ENCODE measurements around the gene ATL2. TPM values are rescaled to one million over a fixed set of nuclear protein-coding genes. Genes with fewer than 3 reads are reported as not detected.

The ATL2 gene
- total and polyA plus RNA-seq, 7 experiments from 2014 or later: 18.8 to 59.5 (median 49.0) TPM

DNA sequence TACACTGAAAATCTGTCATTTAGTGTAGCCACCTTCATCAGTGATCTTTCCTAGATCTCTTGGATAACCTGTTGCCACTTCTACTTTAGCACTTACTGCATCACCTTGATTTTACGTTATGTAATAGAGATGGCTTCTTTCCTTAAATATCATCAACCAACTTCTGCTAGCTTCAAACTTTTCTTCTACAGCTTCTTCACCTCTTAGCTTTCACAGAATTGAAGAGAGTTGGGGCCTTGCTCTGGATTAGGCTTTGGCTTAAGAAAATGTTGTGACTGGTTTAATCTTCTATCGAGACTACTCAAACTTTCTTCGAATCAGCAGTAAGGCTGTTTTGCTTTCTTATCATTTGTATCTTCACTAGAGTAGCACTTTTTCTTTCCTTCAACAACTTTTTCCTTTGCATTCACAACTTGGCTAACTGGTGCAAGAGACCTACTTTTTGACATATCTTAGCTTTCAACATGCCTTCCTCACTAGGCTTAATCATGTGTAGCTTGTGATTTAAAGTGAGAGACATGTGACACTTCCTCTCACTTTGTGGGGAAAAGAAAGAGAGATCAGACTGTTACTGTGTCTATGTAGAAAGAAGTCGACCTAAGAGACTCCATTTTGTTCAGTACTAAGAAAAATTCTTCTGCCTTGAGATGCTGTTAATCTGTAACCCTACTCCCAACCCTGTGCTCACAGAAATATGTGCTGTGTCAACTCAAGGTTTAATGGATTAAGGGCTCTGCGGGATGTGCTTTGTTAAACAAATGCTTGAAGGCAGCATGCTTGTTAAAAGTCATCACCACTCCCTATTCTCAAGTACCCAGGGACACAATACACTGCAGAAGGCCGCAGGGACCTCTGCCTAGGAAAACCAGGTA is 99.6 kb downstream of the ATL2 start:
- H3K27me3 Mint-ChIP-seq: peaks cover 0 to 6% (median 0%) of the 10 kb centered on the region in 5 donors
- Histone ChIP-seq H3K27me3 (ENCODE audit: control insufficient read depth in 2 of 2, insufficient read depth in 2 of 2, low read length in 2 of 2) (no peaks in the 10 kb centered on the region), H3K4me1 (ENCODE audit: control insufficient read depth in 2 of 2, insufficient read depth in 2 of 2, low read length in 2 of 2) (no peaks in the 10 kb centered on the region), H3K27ac (ENCODE audit: low read depth, low read length) (no peak overlapping the region), H3K4me3 (ENCODE audit: low read length) (no peak overlapping the region), H3K36me3 (ENCODE audit: control insufficient read depth in 2 of 3, insufficient read depth in 3 of 3, low read length in 3 of 3) (no peaks in the 10 kb centered on the region), H3K9me3 (ENCODE audit: control insufficient read depth in 2 of 3, low read length in 3 of 3) (no peaks in the 10 kb centered on the region)
- peaks cover 0 to 7% (median 0%) of the 10 kb centered on the region in 7 donors for H3K4me1 Mint-ChIP-seq
- intact Hi-C loops (cut with micrococcal nuclease): loop anchor here in 1 of 2 donors (10.0 kb wide), 1 partner anchor 883 kb away; no protein-coding TSS in a partner anchor
- DNase-seq (no peak), ATAC-seq (no peak)
- peak overlapping the region in 1 of 9 donors; percentile 19 for H3K27ac Mint-ChIP-seq
- peaks cover 0 to 2% (median 0%) of the 10 kb centered on the region in 11 donors for H3K9me3 Mint-ChIP-seq
- H3K4me3 Mint-ChIP-seq: no peak overlapping the region
- ChIA-PET CTCF (interaction anchor here (1.1 kb wide), 1 partner anchor 882 kb away, joined by 4 read pairs; no protein-coding TSS in a partner anchor), POLR2A (no interaction called here)
- H3K36me3 Mint-ChIP-seq: no peaks in the 10 kb centered on the region

DNA sequence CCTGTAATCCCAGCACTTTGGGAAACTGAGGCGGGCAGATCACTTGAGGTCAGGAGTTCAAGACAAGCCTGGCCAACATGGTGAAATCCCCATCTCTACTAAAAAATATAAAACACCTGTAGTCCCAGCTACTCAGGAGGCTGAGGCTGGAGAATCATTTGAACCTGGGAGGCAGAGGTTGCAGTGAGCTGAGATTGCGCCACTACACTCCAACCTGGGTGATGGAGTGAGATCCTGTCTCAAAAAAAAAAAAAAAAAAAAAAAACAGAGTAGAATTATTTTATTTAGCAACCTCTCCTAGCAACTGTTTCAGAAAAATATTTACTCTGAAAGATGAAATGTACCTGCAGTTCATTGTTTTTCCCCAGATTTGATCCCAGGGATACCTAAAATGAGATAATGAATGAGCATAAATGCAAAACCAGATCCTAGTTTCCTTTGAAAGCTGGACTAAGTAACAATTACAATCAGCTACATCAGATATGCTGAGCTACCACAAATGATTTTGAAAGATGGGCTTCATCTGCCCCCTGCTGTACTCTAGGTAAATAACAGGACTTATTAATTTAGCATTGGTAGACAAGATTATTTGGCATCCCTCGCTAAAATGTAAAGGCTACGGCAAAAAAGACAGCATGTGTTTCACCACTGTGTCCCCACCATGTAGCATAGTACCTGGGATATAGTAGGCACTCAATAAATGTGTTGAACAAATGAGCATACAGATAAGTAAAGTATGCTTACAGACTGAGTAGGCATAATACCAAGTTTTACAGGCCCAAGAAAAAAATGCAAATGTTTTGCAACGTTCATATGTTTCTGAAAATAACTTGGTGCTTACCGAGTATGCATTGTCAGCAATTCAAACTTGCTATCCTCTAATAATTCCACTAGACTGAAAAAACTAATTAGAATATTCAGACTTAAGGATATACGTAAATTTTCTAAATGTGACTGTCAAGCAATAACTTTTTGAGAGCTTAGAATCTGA is 102.5 kb downstream of the ATL2 start:
- H3K9me3 ChIP-seq (ENCODE audit: control insufficient read depth in 2 of 3, low read length in 3 of 3): no peaks in the 10 kb centered on the region
- H3K27ac ChIP-seq (ENCODE audit: low read depth, low read length): no peak overlapping the region
- H3K9me3 Mint-ChIP-seq: peaks cover 0 to 2% (median 0%) of the 10 kb centered on the region in 11 donors
- CTCF ChIA-PET: interaction anchor here (0.5 to 1.0 kb wide), 4 partner anchors 294 to 879 kb away, joined by 3 to 5 read pairs (median 3); no protein-coding TSS in a partner anchor
- no peaks in the 10 kb centered on the region for H3K4me1 ChIP-seq (ENCODE audit: control insufficient read depth in 2 of 2, insufficient read depth in 2 of 2, low read length in 2 of 2)
- H3K27ac Mint-ChIP-seq: peak overlapping the region in 1 of 9 donors; percentile 1
- intact Hi-C loops (cut with micrococcal nuclease): loop anchor here (1.0 to 10.0 kb wide), 5 partner anchors 160 to 880 kb away; partner anchors contain the start of gene CYP1B1 (in 1 of the 2)
- no peaks in the 10 kb centered on the region for H3K36me3 ChIP-seq (ENCODE audit: control insufficient read depth in 2 of 3, insufficient read depth in 3 of 3, low read length in 3 of 3)
- ATAC-seq (peak; percentile 77), DNase-seq (peak in 7 of 9 donors; percentile 17 to 44 (median 32))
- H3K27me3 Mint-ChIP-seq: peaks cover 0 to 5% (median 0%) of the 10 kb centered on the region in 5 donors
- H3K4me3 Mint-ChIP-seq: no peak overlapping the region
- H3K4me1 Mint-ChIP-seq: peaks cover 0 to 7% (median 0%) of the 10 kb centered on the region in 7 donors
- no peak overlapping the region for H3K4me3 ChIP-seq (ENCODE audit: low read length)
- no peaks in the 10 kb centered on the region for H3K36me3 Mint-ChIP-seq
- POLR2A ChIA-PET: no interaction called here
- H3K27me3 ChIP-seq (ENCODE audit: control insufficient read depth in 2 of 2, insufficient read depth in 2 of 2, low read length in 2 of 2): no peaks in the 10 kb centered on the region

DNA sequence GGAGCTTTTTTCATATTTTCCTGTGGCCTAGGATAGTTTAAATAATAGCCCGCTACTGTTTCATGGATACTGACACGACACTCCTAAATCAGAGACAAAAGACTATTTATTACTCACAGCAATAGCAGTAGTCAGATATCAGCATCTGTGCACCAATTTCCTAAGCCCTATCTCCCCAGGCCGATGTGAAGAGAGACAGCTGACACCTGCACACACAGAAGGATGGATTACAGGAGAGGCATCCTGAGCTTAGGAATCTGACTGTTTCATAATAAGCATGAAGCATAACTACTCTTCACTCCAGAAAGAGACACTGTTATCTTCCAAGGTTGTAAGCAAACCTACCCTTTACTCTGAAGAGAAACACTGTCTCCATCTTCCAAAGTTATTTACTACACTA is 105.4 kb downstream of the ATL2 start:
- Mint-ChIP-seq H3K9me3 (peaks cover 0 to 7% (median 0%) of the 10 kb centered on the region in 11 donors), H3K4me3 (no peak overlapping the region), H3K27me3 (peaks cover 0 to 4% (median 0%) of the 10 kb centered on the region in 5 donors), H3K36me3 (peaks cover 0 to 2% (median 0%) of the 10 kb centered on the region in 5 donors), H3K27ac (no peak overlapping the region), H3K4me1 (peaks cover 0 to 4% (median 0%) of the 10 kb centered on the region in 7 donors)
- CTCF ChIA-PET: no interaction called here
- H3K9me3 ChIP-seq (ENCODE audit: control insufficient read depth in 2 of 3, low read length in 3 of 3): no peaks in the 10 kb centered on the region
- H3K27me3 ChIP-seq (ENCODE audit: control insufficient read depth in 2 of 2, insufficient read depth in 2 of 2, low read length in 2 of 2): no peaks in the 10 kb centered on the region
- H3K4me3 ChIP-seq (ENCODE audit: low read length): no peak overlapping the region
- intact Hi-C loops (cut with micrococcal nuclease): loop anchor here in 1 of 2 donors (10.0 kb wide), 1 partner anchor 877 kb away; no protein-coding TSS in a partner anchor
- DNase-seq (no peak), ATAC-seq (no peak)
- POLR2A ChIA-PET: no interaction called here
- H3K27ac ChIP-seq (ENCODE audit: low read depth, low read length): no peak overlapping the region
- H3K36me3 ChIP-seq (ENCODE audit: control insufficient read depth in 2 of 3, insufficient read depth in 3 of 3, low read length in 3 of 3): no peaks in the 10 kb centered on the region
- no peaks in the 10 kb centered on the region for H3K4me1 ChIP-seq (ENCODE audit: control insufficient read depth in 2 of 2, insufficient read depth in 2 of 2, low read length in 2 of 2)

DNA sequence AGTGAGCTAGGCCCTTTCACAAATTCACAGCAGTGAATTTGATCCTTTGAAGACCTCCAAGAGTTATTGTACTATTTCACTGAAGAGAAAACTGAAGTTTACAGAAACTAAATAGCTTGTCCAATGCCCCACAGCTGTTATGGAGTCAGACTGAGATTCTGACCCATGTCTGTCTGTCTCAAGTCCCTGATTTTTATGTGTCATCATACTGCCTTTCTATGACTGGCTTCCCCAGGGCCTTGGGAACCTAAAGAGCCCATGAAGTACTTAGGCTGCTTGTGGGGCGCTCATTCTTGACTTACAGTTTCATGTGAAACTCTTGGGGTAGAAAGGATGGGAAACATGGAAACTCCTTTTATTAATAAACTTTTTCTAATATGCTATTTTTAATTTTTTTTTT is 107.7 kb downstream of the ATL2 start:
- H3K4me3 Mint-ChIP-seq: no peak overlapping the region
- H3K4me1 Mint-ChIP-seq: peaks cover 0 to 7% (median 0%) of the 10 kb centered on the region in 7 donors
- H3K36me3 ChIP-seq (ENCODE audit: control insufficient read depth in 2 of 3, insufficient read depth in 3 of 3, low read length in 3 of 3): no peaks in the 10 kb centered on the region
- no peak overlapping the region for H3K27ac ChIP-seq (ENCODE audit: low read depth, low read length)
- DNase-seq (no peak), ATAC-seq (no peak)
- ChIA-PET POLR2A (no interaction called here), CTCF (no interaction called here)
- H3K36me3 Mint-ChIP-seq: peaks cover 0 to 2% (median 0%) of the 10 kb centered on the region in 5 donors
- no peak overlapping the region for H3K27ac Mint-ChIP-seq
- no peaks in the 10 kb centered on the region for H3K9me3 ChIP-seq (ENCODE audit: control insufficient read depth in 2 of 3, low read length in 3 of 3)
- H3K27me3 Mint-ChIP-seq: peaks cover 0 to 4% (median 0%) of the 10 kb centered on the region in 5 donors
- H3K4me3 ChIP-seq (ENCODE audit: low read length): no peak overlapping the region
- no peaks in the 10 kb centered on the region for H3K4me1 ChIP-seq (ENCODE audit: control insufficient read depth in 2 of 2, insufficient read depth in 2 of 2, low read length in 2 of 2)
- peaks cover 0 to 17% (median 0%) of the 10 kb centered on the region in 11 donors for H3K9me3 Mint-ChIP-seq
- intact Hi-C loops (cut with micrococcal nuclease): no loop called here
- no peaks in the 10 kb centered on the region for H3K27me3 ChIP-seq (ENCODE audit: control insufficient read depth in 2 of 2, insufficient read depth in 2 of 2, low read length in 2 of 2)

DNA sequence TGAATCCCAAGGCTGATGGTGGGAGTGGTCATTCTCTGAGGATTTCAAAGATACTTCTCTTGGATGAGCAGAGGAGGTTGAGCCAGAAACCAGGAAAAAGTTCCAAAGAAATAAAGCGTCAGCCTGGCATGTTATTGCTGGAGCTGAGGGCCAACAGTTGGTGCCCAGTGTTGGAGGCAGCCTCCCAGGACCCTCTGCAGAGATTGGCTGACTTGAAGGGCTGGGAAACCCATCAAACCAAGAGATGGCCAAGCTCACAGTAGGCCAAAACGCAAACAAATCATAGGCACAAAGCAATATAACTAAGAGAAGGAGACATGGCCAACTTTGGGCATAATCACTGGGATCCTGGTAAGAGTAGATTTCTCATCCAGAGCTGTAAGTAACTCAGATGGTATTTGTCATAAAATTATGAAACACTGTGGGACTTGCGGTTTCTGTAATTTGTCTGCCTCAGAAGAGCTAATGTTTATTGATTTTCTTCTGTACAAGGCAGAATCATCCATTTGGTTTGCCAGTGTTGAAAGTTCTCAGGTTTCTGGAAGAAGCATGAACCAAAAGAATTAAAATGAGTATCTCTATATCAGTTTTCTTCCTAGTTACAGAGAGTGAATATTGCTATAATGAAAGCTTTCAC is 108.3 kb downstream of the ATL2 start:
- Histone ChIP-seq H3K9me3 (ENCODE audit: control insufficient read depth in 2 of 3, low read length in 3 of 3) (no peaks in the 10 kb centered on the region), H3K4me1 (ENCODE audit: control insufficient read depth in 2 of 2, insufficient read depth in 2 of 2, low read length in 2 of 2) (no peaks in the 10 kb centered on the region), H3K27ac (ENCODE audit: low read depth, low read length) (no peak overlapping the region), H3K36me3 (ENCODE audit: control insufficient read depth in 2 of 3, insufficient read depth in 3 of 3, low read length in 3 of 3) (no peaks in the 10 kb centered on the region), H3K4me3 (ENCODE audit: low read length) (no peak overlapping the region), H3K27me3 (ENCODE audit: control insufficient read depth in 2 of 2, insufficient read depth in 2 of 2, low read length in 2 of 2) (no peaks in the 10 kb centered on the region)
- CTCF ChIA-PET: no interaction called here
- intact Hi-C loops (cut with micrococcal nuclease): no loop called here
- no peak for ATAC-seq
- Mint-ChIP-seq H3K4me1 (peaks cover 0 to 7% (median 0%) of the 10 kb centered on the region in 7 donors), H3K27me3 (peaks cover 0 to 6% (median 0%) of the 10 kb centered on the region in 5 donors), H3K36me3 (peaks cover 0 to 2% (median 0%) of the 10 kb centered on the region in 5 donors), H3K27ac (no peak overlapping the region), H3K4me3 (no peak overlapping the region), H3K9me3 (peaks cover 0 to 17% (median 0%) of the 10 kb centered on the region in 11 donors)
- POLR2A ChIA-PET: no interaction called here
- no peak for DNase-seq

DNA sequence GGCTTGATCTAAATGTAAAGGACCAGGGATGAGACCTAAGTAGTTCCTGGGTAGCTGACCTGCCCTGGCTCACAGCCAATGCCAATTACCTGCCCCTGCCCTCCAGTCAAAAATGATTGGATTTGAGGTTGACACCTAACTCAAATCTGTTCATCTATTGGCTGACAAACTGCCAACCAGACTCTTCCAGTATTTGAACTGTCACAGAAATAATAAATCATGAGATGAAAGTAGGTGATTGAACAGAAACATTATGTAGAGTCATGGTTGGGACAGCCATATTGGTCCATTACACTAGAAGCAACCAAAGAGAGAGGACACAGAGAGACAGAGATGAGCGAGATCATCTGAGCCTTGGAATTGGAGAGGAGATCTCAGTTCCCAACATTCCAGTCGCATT is 109.1 kb downstream of the ATL2 start:
- no peak overlapping the region for H3K27ac Mint-ChIP-seq
- H3K36me3 Mint-ChIP-seq: peaks cover 0 to 2% (median 0%) of the 10 kb centered on the region in 5 donors
- H3K27me3 Mint-ChIP-seq: peaks cover 0 to 4% (median 0%) of the 10 kb centered on the region in 5 donors

More for the DNA sequence above, 109.1 kb downstream of the ATL2 start:
- DNase-seq (no peak), ATAC-seq (no peak)
- H3K4me3 Mint-ChIP-seq: no peak overlapping the region
- H3K4me1 Mint-ChIP-seq: peaks cover 0 to 7% (median 0%) of the 10 kb centered on the region in 7 donors
- Histone ChIP-seq H3K9me3 (ENCODE audit: control insufficient read depth in 2 of 3, low read length in 3 of 3) (no peaks in the 10 kb centered on the region), H3K27ac (ENCODE audit: low read depth, low read length) (no peak overlapping the region), H3K36me3 (ENCODE audit: control insufficient read depth in 2 of 3, insufficient read depth in 3 of 3, low read length in 3 of 3) (no peaks in the 10 kb centered on the region), H3K4me1 (ENCODE audit: control insufficient read depth in 2 of 2, insufficient read depth in 2 of 2, low read length in 2 of 2) (no peaks in the 10 kb centered on the region), H3K27me3 (ENCODE audit: control insufficient read depth in 2 of 2, insufficient read depth in 2 of 2, low read length in 2 of 2) (no peaks in the 10 kb centered on the region), H3K4me3 (ENCODE audit: low read length) (no peak overlapping the region)
- ChIA-PET CTCF (no interaction called here), POLR2A (interaction anchor here (0.6 kb wide), 1 partner anchor 384 kb away, joined by 3 read pairs; no protein-coding TSS in a partner anchor)
- H3K9me3 Mint-ChIP-seq: peaks cover 0 to 17% (median 0%) of the 10 kb centered on the region in 11 donors
- intact Hi-C loops (cut with micrococcal nuclease): no loop called here

All from naive thymus-derived CD4-positive, alpha-beta T cell (primary cell).